ENCODE results near the gene DRC7.

Gene DRC7

DNA sequence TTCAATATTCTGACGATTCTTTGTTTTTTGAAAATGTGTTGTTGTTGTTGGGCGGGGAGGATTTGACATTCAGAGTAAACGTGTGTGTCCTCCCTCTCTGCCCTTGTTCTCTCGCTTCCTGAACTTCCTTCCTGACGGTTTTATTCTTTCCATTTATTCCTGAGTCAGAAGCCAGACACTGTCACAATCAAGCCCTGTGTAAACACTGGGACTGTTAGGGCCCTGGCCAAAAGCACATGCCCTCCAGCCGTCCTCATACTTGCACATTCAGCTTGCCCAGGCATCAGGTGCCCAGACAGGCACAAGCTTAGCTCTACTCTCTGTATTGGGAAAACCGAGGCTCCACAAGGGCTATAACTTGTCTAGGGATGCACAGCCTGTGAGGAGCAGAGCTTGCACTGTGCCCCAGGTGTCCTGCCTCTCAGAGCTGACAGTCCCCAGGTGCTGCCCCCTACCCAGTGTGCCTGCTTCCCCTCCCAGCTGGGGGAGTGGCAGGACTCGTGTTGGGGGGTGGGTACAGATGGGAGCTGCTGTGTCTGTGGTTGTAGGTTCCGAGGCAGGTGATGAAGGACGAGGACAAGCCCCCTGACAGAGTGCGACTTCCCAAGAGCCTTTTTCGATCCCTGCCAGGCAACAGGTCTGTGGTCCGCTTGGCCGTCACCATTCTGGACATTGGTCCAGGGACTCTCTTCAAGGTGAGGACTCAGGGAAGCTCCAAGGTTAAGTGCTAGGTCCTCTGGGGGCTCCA is 16.8 kb upstream of the DRC7 start:
- no peak for DNase-seq

DNA sequence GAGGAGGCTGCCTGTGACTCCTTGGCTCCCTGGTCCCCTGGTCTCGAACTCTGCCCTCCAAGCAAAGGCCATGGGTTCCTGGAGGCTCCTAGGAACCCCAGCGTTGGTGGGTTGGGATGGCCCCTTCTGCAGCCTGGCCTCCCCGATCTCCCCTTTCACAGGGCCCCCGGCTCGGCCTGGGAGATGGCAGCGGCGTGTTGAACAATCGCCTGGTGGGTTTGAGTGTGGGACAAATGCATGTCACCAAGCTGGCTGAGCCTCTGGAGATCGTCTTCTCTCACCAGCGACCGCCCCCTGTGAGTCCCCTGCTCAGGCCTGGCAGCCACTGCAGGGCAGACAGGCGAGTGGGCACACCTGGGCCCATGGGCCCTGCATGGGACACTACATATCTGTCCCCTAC is 15.6 kb upstream of the DRC7 start:
- no peak for DNase-seq

DNA sequence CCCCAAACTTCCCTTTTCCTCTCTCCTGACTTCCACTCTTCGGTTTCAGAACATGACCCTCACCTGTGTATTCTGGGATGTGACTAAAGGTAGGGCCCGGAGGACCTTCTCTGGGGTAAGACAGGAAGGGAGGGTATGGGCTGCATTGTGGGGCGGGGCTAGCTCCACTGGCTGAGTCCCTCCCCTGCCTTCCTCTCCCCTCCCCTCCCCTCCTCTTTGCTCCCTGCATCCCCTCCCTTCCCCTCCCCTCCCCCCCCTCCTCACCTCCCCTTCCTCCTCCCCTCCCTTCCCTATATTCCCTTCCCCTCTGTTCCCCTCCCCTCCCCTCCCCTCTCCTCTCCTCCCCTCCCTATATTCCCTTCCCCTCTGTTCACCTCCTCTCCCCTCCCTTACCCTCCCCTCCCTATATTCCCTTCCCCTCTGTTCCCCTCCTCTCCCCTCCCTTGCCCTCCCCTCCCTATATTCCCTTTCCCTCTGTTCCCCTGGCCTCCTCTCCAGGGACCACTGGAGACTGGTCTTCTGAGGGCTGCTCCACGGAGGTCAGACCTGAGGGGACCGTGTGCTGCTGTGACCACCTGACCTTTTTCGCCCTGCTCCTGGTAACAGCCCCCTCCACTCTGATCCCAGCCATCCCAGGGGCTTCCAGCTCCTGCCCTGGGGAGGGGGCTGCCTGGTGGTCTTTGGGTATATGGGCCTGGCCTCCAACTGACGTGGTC is 14.7 kb upstream of the DRC7 start:
- no peak for DNase-seq

DNA sequence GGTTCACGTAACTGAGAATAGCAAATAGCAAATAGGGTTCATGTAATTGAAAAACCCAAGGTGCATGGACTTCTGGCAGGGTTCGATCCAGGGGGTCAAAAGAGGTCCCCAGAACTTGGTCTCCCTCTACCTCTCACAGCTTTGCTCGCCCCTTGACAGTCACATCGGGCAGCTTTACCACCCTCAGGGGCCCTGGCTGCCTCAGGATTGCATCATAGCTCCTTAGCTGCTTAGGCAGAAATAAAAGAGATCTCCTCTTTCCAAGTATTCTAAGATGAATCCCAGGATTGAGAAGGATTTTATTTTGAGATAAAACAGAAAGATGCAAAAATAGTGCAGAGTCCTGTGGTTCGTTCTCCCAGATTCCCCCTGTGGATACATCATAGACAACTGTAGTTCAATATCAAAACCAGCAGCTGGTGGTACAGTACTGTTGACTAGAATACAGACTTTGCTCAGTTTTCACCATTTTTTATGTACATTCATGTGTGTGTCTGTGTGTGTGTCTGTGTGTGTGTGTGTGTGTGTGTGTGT is 13.7 kb upstream of the DRC7 start:
- DNase-seq, result no peak

DNA sequence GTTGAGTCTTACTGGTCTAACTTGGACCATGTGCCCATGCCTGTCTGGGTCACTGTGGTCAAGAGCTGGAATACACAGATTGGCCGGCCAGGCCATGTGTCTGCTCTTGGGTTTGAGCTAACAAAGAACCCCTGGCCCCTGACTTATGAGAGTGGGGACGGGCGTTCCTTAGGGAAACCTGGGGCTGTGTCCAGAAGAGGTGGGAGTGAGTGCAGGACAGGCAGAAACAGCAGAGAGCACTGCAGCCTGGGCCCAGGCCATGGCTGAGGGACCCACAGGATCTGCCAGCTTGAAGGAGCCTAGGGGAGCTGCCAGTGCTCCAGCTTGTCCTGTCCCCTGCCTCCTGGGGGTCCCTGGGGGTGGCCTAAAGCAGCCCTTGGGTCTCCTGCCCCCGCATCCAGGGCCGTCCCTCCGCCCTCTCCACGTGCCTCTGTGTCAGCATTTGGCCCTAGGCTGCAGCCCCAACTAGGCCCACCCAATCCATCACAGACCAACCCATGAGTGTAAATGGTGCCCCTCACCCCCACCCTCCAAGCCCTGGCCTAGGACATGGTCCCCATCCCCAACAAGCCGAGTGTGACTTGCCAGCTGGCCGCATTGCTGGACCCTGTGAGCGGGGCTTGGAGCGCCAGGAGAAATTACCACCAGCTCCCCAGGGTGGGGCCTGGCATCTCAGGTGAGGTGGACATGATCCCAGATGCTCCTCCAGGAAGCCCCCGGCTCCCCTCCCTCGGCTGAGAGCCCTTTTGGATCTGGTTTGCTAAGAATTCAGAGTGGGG is 12.5 kb upstream of the DRC7 start:
- no peak for DNase-seq

DNA sequence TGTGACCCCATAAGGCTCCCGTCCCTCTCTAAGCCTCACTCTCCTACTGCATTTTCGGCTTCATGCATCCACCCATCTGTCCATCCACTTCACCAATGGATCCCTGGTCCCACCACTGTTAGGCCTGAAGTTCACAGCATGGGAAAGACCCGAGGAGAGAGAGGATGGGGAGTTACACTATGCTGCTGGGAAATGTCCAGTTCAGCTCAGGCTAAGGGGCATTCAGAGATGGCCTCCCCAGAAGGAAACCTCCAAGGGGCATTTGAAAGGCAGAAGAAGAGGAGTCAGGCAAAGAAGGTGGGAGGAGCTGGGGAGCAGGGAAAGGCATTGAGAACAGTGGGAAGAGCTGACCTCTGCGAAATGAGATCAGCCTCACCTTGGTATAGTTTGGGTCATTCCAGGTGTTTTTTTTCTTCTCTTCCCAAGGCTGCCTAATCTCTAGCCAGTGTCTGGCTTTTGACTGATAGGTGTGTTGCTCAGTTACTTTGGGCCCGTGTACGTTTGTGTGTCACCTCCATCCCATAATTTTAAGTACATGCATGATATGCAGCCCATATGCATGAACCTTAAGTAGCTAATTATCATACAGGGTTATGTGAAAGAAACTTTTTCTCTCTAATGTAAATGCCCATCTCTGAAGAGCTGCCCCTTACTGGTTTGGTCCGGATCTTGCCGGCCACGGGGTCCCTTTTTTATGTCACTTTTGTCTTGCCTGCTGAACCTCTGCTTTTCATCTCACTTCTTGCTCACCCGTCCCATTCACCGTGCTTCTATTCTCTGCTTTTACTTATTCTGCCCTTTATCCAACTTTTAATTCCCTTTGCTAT is 11.6 kb upstream of the DRC7 start:
- DNase-seq, result no peak

DNA sequence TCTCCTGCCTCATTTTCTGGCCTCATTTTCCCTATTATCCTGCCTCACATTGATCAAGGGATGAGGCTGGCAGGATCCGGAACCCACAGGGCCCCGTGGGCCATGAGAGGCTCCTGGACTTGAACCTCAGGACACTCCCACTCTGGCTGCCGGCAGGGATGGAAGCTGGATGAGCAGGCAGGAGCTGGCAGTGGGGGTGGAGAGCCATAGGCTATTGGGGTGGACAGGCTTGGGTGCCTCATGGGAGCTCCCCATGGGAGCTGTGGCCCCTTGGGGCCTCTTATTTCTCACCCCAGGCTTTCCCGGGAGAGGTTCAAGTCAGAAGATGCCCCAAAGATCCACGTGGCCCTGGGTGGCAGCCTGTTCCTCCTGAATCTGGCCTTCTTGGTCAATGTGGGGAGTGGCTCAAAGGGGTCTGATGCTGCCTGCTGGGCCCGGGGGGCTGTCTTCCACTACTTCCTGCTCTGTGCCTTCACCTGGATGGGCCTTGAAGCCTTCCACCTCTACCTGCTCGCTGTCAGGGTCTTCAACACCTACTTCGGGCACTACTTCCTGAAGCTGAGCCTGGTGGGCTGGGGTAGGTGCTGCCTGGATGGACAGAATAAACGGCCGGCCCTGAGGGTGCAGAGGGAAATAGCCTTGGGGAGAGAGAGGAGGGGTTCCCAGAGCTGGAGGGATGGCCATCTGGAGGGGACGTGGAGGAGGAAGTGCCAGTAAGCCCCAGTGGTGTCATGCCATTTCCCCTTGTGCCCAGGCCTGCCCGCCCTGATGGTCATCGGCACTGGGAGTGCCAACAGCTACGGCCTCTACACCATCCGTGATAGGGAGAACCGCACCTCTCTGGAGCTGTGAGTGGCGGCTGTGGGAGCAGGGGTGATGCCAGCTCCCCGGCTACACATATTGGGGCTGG is 10.7 kb upstream of the DRC7 start:
- DNase-seq, result no peak

DNA sequence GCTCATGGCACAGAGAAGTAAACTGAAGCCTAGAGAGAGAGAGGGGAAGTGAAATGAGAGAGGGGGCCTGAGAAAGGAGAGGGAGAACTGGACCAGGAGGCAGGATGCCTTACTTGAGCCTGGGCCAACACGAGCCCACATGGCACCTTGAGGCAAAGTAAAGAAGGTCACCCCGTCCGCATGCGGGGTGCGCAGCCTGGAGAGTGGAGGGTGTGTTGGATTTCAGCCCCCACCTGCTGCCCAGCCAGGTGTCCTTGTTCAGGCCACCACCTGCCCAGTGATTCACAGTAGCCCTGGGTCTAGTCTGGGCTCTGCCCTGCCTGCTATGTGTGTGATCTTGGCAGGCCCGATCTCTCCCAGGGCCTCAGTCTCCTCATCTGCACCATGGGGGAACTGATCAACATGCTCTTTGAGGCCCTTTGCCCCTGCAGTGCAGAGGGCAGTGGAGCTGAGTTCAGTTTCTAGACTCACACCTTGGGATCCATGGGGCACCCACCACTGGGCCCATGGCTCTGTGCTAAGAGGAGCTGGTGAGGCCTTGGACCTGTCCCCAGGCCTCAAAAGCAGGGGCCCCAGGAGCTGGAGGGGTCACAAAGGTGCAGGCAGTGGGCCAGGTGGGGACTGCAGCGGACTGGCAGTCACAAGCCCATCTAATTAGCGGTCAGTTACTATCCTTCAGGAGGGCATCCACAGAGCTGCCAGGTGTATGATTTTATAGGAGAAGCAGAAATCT is 9.8 kb upstream of the DRC7 start:
- DNase-seq, result no peak

DNA sequence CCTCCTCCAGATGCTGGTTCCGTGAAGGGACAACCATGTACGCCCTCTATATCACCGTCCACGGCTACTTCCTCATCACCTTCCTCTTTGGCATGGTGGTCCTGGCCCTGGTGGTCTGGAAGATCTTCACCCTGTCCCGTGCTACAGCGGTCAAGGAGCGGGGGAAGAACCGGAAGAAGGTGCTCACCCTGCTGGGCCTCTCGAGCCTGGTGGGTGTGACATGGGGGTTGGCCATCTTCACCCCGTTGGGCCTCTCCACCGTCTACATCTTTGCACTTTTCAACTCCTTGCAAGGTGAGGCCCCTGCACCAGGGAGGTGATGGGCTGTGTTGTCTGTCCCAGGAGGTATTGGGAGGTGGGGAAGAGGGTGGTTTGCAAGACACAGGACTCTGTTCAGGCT is 9.0 kb upstream of the DRC7 start:
- DNase-seq, result no peak

DNA sequence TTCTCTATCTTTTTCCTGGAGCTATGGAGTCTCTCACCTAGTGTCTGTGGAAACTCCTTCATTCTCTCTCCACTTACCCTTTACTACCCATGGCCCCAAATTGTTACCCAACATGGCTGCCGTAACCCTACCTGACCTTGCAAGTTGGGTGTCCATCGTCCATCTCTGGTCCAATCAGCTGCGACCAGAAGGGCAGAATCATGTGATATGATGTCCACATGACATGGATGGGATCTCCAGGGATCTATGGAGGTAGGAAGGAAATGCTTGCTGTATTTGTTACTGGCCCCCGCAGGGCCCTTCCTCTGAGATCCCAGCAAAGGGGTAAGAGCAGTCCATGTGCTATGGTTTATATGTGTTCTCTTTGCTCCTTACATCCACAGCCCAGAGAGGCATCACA is 8.0 kb upstream of the DRC7 start:
- DNase-seq, result no peak

DNA sequence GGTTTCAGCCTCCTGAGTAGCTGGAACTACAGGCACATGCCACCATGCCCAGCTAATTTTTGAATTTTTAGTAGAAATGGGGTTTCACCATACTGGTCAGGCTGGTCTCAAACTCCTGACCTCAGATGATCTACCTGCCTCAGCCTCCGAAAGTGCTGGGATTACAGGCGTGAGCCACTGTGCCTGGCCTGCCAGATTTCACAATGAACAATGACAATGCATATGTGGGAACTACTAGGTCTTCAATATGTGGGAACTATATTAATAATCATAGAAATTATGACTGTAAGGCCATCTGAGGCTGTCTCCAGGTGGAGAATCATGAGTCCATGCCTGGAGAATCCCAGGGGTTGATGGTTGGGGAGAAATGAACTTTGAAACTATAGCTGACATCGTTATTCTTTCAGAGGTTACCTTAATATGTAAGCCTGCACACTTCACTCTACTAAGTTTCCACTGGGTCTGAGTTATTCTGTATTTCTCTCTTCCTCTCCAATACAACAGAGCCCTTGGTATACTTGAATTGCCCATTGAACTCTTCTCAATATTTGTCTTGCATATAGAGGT is 7.2 kb upstream of the DRC7 start:
- DNase-seq, result no peak

DNA sequence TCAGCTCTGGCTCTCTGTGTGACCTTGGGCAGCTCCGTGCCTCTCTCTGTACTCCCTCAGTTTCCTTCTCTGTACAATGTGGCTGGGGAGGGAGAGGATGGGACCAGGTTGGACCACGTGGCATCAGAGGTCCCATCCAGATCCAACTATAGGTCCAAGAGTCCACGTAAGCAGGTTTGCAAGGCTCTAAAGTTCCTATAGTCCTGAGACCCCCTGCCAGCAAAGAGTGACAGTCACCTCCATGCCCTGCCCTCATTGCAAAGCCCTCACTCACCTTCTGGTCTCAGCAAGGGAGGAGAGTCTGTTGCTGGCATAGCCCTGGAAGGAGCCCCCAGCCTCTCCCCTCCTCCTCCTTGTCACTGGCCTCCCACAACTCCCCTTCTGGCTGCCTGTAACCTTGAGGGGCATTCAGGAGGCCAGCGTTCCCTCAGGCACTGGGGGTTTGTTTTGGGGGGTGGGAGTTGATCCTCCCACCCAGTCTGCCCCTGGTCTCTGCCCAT is 6.1 kb upstream of the DRC7 start:
- DNase-seq, result no peak

DNA sequence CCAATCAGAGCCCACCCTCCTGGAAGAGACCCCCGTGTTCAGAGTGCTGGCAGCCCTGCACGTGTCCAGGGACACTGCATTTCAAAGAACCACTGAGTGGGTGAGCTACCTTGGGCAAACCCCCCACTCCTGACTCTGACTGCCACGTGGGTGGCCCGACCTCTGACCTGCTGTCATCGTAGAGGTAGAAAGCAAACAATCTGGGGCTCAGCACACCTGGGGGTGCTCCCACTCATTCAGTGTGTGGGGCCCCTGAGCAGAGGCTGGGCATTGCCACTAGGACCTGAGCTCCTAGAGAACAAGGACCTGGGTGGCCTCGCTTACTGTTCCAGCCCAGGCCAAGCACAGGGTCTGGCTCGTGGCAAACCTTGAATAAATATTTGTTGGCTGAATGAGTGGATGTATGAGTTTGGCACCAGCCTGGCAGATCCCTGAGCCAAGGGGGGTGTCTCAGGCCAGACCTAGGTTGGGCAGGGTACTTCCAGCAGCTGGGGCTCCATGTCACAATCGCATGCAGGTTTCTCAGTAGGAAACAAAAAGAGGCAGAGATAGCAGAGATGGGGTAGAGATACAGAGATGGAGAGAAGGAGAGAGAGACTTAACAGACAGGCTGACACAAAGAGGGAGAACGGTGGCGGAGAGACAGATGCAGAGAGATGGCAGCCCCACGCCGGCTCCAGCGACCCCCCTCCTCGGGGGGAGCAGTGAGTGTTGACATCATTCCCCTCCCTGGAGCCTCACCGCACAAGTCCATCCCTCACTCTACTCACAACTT is 5.4 kb upstream of the DRC7 start:
- DNase-seq, result no peak

DNA sequence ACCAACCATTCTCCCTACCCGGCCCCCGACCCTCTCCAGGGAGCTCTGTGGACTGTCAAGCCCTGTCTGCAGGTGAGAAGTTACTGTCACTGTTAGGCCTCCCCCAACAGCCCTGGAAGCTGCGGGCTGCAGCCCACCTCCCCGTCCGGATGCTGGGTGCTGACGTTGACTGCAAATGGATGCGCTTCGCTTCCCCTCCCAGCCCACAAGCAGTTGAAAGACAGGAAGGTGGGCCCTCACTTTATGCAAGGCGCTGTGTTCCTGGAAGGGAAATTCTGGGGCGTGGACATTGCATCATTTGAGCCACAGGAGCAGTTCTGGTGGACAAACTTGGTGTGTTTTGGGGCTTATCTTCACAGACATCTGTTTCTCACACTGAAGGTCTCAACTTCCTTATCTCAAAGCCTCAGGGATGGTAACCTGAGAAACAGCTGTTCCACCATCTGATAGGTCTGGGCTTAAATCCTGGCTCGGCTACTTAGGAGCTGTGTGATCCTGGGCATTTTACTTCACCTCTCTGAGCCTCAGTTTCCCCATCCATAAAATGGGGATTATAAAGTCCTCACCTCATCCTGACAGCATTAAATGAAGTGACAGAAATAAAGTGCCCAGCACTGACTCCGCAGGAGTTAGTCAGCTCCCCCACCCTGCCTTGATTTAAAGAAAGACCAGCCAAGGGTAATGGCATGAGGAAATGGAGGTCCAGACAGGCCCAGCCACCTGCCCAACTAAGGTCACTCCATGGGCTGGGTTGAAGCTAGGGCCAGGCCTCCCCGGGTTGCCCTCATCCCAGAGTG is 4.6 kb upstream of the DRC7 start:
- no peak for DNase-seq

DNA sequence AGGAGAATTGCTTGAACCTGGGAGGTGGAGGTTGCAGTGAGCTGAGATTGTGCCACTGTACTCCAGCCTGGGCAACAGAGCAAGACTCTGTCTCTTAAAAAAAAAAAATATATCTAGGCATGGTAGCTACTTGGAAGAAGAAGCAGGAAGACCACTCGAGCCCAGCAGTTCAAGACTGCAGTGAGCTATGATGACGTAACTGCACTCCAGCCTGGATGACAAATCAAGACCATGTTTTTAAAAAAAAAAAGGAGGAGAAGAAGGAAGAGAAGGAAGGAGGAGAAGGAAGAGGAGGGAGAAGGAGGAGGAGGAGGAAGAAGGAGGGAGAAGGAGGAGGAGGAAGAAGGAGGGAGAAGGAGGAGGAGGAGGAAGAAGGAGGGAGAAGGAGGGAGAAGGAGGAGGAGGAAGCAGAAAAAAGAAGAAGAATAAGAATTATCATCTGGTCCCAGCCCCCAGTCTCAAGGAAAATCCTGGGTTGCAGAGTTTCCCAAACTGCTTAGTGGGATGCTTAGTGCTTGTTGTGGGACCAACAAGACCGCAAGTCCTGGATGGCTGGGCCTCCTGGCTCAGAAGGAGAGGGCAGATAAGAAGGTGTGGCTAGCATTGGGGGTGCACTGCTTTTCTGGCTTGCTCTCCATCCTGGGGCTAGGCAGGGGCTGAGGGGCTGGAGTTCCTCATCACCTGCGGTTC is 3.7 kb upstream of the DRC7 start:
- no peak for DNase-seq

DNA sequence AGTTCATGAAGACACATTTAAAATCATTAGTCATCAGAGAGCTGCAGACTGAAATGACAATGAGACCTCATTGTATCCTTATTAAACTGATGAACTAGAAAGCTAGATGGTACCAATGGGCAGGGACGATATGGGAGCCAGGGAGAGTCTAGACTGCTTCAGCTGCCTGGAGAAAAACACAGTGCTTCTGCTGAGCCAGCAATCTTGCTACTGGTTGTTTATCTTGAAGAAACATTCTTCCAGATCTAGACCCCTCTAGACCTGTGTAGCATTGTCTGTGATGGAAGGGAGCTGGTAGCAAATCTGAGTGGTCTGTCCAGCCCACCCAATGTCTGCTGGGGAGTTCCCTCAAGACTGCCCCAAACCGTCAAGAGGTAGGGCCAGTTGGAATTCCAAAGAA is 2.0 kb upstream of the DRC7 start:
- DNase-seq, result no peak

DNA sequence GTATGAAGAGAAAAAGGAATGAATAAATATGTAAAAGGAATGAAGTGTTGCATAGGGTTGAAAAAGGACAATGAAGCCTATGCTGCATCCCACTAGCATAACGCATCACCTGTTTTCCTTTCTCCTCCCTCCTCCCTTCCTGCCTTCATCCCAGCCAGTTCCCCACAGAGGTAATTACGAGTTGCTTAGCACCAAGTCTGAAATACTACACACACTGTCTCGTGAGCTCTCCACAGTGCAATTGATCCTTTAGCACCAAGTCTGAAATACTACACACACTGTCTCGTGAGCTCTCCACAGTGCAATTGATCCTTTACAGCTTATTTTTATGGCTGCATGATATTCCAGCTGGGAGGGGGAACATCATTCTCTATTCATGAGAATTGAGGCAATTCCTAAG is 1.1 kb upstream of the DRC7 start:
- DNase-seq, result no peak

DNA sequence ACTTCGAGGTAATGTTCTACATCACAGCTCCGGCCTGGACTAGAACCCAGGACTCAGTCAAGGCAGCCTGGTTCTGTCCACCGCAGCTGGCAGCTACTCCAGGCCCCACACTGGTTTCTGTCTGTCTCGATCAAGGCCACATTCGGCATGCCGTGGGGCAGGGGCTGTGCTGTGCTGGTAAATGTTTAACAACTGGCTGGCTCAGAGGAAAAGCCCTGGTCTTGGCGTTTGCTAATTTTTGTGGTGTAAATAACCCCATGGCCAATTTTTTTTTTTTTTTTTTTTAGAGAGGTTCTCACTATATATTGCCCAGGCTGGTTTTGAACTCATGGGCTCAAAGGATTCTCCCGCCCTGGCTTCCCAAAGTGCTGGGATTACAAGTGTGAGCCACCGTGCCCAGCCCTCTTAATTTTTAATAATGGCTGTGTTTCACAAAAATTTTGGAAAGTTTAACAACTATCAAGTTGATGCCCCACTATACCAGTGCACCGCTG is 328 bp upstream of the DRC7 start:
- DNase-seq, result no peak
